ENCODE data around the gene OS9.
A peak's percentile ranks its signal among the peaks of the same experiment; 100 is the strongest.

The OS9 gene

GRCh38 chr12:57741844-57742738 lies 48.2 kb downstream of the OS9 start:
- H3K27ac ChIP-seq = no peak overlapping the region
- TF ChIP-seq CTCF (conservative IDR thresholded peaks at IDR 0.05) = no peak

DNA sequence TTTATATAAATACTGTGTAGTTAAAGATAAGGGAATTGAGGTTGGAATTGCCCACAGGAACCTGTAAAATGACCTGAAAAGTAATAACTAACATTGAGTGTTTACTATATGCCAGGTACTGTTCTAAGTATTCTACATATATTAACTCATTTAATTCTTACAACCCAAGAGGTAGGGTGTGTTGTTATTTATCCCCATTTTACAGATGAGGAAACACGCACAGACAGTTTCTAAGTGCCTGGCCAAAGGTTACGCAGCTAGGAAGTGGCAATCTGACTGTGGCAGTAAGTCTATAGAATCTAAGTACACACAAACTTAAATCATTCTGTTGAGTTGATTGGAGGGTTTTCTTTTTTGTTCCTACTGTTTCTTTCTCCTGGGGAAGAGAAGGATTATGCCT lies 49.8 kb downstream of the OS9 start:
- no peak for TF ChIP-seq CTCF (conservative IDR thresholded peaks at IDR 0.05)
- no peak overlapping the region for H3K27ac ChIP-seq

DNA sequence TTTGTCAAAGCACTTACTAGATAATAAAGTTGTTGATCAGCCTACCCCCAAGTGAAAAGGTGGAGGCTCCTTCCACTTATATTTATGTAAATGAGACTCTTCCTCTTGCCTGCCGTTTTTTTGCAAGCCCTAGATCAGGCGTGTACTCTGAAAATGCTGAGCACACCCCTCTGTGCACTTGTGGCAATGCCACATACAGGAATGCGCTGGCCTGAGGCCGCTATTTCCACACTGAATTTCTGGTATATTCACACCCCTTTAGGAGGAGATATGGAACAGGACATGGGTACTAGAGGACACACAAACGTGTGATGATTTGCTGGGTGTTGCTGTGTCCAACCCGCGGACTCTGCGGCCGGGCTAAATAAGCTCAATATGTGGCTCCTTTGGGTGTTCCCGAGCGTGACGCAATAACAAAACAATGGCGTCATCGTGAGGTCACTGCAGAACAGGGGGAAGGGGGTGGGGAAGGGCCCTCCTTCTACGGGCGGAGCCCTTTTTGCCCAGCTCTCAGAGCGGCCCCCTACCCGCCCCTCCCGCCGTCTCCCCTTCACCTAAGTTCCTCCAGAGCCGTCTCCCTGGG lies 50.4 kb downstream of the OS9 start:
- peak overlapping the region; percentile 85 for H3K27ac ChIP-seq
- TF ChIP-seq CTCF (conservative IDR thresholded peaks at IDR 0.05) = no peak

DNA sequence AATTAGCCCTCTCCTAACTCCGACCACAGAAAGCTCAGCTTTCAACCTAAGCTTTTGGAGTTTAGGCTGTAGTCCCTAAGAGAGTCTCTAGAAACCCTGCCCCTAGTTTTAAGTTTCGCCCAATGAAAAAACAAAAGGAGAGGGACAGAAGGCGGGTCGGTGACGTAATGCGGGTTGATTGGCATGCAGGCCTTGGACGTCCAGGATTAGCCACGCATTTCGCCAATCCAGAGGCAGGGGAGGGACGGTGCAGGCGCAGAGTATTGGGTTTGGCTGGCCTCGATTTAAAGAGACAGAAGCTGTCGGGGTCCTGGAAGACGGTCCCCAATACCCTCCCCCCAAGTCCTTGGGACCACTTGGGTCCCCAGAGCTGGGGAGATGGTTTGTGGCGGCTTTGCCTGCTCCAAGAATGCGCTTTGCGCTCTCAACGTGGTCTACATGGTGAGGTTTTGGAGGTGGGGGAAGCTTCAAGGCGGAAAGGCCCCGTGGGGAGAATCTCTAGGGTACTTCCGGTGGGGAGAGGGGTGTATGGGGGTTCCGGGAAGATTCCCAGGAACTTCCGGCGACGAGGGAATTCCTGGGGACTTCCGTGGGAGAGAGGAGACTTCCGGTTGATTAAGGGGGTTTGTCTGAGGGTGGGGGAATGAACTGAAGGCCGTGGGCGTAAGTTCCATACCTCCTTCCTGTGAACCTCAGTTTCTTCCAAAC lies 51.0 kb downstream of the OS9 start, which contains the start of gene TSPAN31:
TSPAN31 (plus strand) TSS at position 263 of the 708 bp plus-strand sequence; CDS start at position 379, 116 bp downstream.
- TF ChIP-seq CTCF (conservative IDR thresholded peaks at IDR 0.05) = no peak
- H3K27ac ChIP-seq = peak within 1 kb of the TSS; percentile 85

DNA sequence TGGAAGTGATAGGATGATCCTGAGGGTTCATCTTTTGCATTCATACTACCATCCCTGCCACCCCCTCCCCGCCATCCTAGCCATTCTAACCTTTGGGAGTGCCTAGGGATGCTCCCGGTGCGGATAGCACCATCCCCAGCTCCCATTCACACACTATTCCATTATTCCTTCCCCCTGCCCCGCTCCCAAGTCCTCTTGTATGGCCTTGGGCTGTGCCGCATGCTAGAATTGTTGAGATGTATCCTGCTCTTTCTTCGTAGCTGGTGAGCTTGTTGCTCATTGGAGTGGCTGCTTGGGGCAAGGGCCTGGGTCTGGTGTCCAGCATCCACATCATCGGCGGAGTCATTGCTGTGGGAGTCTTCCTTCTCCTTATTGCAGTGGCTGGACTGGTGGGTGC lies 51.6 kb downstream of the OS9 start:
- H3K27ac ChIP-seq = peak overlapping the region; percentile 85
- TF ChIP-seq CTCF (conservative IDR thresholded peaks at IDR 0.05) = no peak

- TF ChIP-seq CTCF (conservative IDR thresholded peaks at IDR 0.05) = no peak
- H3K27ac ChIP-seq = peak overlapping the region; percentile 85; the same call in 1 of the 2 replicates
Measured at GRCh38 chr12:57746025-57746424, 52.1 kb downstream of the OS9 start.

- H3K27ac ChIP-seq = no peak overlapping the region
- no peak for TF ChIP-seq CTCF (conservative IDR thresholded peaks at IDR 0.05)
Measured at GRCh38 chr12:57749061-57749460, 55.1 kb downstream of the OS9 start.

All from VCaP (cell line).